Heart left ventricle (tissue), 13 donors: ENCODE measurements around the gene KIF13A.

Experiments
- POLR2A ChIP-seq, 2 donors: fragments of 450-650 bp; IDR thresholded peaks; one replicate each; pipeline ENCODE4 v1.6.1; 2017; ENCODE audit warnings: antibody characterized with exemption in 2 of 2, mild to moderate bottlenecking in 2 of 2, moderate library complexity in 2 of 2
- TF ChIP-seq, protein P1 (sequence below), 12 donors: fragments of 200-600 bp; sonication (generic) in 4 of 12; IDR thresholded peaks; one replicate each; pipeline versions ENCODE4 v1.5.0 to v1.8.0; 2018 to 2022; ENCODE audit warnings: antibody characterized with exemption in 12 of 12, mild to moderate bottlenecking in 5 of 12
- donor health status: ischemic (EF 13 %, LVEDD 7.1; RV severe dilation, severe dysfunction).
- donor health status: DM: no; HTN: yes; CAD: no.
- donor health status: DM: no; HTN: no; CAD: no.
- donor health status: ischemic (EF 25% LVEDD 6.9; RV normal size, moderate dysfunction).
- donor health status: ischemic (EF 25% LVEDD 5.7; RV mildly dilated, moderate dysfunction).
- donor health status: ischemic (EF 35%, LVEDD 5.7; RV mildly dilated, moderate dysfunction).
- donor health status: nonischemic (EF 11% LVEDD 7.7; RV severe dilation, severe dysfunction).
- donor health status: DM: yes; HTN: yes; CAD: no.
- donor health status: PGD.
- donor health status: ischemic (EF 29% LVEDD 5.4; RV normal size, mild dysfunction).
- donor health status: nonischemic (EF 23%, LVEDD 6.1; RV moderate dilation, normal function).

DNA sequence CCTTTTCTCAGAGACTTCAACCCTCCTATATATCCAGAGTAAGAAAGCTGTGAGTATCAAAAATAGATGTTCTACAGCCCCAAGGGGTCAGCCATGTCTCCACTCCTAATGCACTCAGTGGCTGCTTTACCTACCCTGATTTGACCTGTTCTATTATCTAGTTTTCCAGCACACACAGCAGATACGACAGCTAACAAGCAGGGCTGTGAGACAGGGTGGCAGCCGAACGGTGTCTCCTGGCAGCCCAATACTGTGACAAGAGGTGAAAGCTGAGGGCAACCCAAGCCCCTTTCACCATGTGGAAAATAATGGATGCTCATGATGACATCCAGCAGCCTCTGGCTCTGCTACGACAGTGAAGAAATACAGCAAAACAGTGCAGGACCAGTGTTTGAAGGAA lies 67.9 kb downstream of the KIF13A start:
- no peak for TF ChIP-seq POLR2A (IDR thresholded peaks at IDR 0.05)
- TF ChIP-seq, protein P1, sequence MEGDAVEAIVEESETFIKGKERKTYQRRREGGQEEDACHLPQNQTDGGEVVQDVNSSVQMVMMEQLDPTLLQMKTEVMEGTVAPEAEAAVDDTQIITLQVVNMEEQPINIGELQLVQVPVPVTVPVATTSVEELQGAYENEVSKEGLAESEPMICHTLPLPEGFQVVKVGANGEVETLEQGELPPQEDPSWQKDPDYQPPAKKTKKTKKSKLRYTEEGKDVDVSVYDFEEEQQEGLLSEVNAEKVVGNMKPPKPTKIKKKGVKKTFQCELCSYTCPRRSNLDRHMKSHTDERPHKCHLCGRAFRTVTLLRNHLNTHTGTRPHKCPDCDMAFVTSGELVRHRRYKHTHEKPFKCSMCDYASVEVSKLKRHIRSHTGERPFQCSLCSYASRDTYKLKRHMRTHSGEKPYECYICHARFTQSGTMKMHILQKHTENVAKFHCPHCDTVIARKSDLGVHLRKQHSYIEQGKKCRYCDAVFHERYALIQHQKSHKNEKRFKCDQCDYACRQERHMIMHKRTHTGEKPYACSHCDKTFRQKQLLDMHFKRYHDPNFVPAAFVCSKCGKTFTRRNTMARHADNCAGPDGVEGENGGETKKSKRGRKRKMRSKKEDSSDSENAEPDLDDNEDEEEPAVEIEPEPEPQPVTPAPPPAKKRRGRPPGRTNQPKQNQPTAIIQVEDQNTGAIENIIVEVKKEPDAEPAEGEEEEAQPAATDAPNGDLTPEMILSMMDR (IDR thresholded peaks at IDR 0.05) = no peak
